HepG2 (cell line): ENCODE measurements around the gene CASP12. TPM values are rescaled to one million over a fixed set of nuclear protein-coding genes. Genes with fewer than 3 reads are reported as not detected.
"Not testable (repeated sequence)": the region's sequence is repeated elsewhere in the genome, so short reads cannot be mapped to it uniquely, and the experiment has no call there.

ENCODE experiments used
- ATAC-seq: fragments of 200-7000 bp; cut with Tn5 transposase; 3 replicates; pipeline ENCODE4 v1.9.1; 2020; ENCODE audit warnings: mild to moderate bottlenecking, moderate library complexity
- BruUV-seq: library from RNA; stranded (reverse); fragments of 400-500 nt; replicated peaks from 2 replicates; lab custom pipeline; 2021; lab: Mats Ljungman, UMichigan
- CTCF ChIA-PET: fragments of 300-600 bp; formaldehyde crosslinking; extraction: SDS; loops from one replicate; lab custom pipeline; 2021; ENCODE audit warnings: low total read pairs, inconsistent platforms, low intra/inter-chr PET ratio; lab: Yijun Ruan, JAX
- POLR2A ChIA-PET: fragments of 350-600 bp; sonication (Branson Sonifier 250); formaldehyde crosslinking; loops from one replicate; lab custom pipeline; 2020; ENCODE audit warnings: antibody characterized with exemption, inconsistent platforms; lab: Yijun Ruan, JAX
- DNase-seq: peaks from one replicate; pipeline ENCODE4 v3.0.0-alpha.2; 2015; ENCODE audit warnings: low spot score
- FAIRE-seq: peaks from 3 replicates; lab custom pipeline; 2011; peaks lifted over from hg19 to GRCh38; lab: Jason Lieb, UNC
- H2AFZ ChIP-seq: one replicate; pipeline ENCODE4 v1.6.1; 2011; ENCODE audit warnings: low read length, inconsistent platforms
- H3K27ac ChIP-seq: fragments of 300-600 bp; 3 replicates; pipeline ENCODE4 v1.8.0; 2011; ENCODE audit warnings: mixed run types, mild to moderate bottlenecking, mixed read lengths, low read length, inconsistent platforms; ENCODE audit not compliant: insufficient read depth; ENCODE audit errors: extremely low read length
- H3K27me3 ChIP-seq, 2 experiments: fragments of 200-600 bp in 1 of 2; 2 replicates in 1 of 2; 3 replicates in 1 of 2; pipeline versions ENCODE4 v1.6.0 to v1.8.0; 2011; ENCODE audit warnings: low read length in 2 of 2, mild to moderate bottlenecking in 2 of 2, moderate library complexity in 2 of 2, inconsistent platforms in 1 of 2; ENCODE audit not compliant: insufficient read depth in 2 of 2, control insufficient read depth in 1 of 2
- H3K36me3 ChIP-seq, 2 experiments: fragments of 200-600 bp in 1 of 2; replicated peaks in 1 of 2; 2 replicates in 1 of 2; 3 replicates in 1 of 2; pipeline versions ENCODE4 v1.5.1 to v1.8.0; 2011; ENCODE audit warnings: low read length in 2 of 2, inconsistent platforms in 1 of 2; ENCODE audit not compliant: insufficient read depth in 2 of 2, control insufficient read depth in 1 of 2
- H3K4me1 ChIP-seq: 2 replicates; pipeline ENCODE4 v1.5.1; 2012; ENCODE audit warnings: low read length, inconsistent platforms; ENCODE audit not compliant: insufficient read depth
- H3K4me2 ChIP-seq: 2 replicates; pipeline ENCODE4 v1.6.0; 2011; ENCODE audit warnings: low read depth, low read length, inconsistent platforms
- H3K4me3 ChIP-seq, 3 experiments: fragments of 200-600 bp in 1 of 3; sonication (generic), shearing (Covaris generic) in 1 of 3; replicated peaks in 1 of 3; 2 replicates each; pipeline ENCODE4 v1.5.1; 2011 to 2016; ENCODE audit warnings: low read length in 3 of 3, inconsistent platforms in 2 of 3, low read depth in 2 of 3, mild to moderate bottlenecking in 2 of 3, control low read depth in 1 of 3, mixed read lengths in 1 of 3; ENCODE audit not compliant: insufficient read depth in 1 of 3
- H3K79me2 ChIP-seq: one replicate; pipeline ENCODE4 v1.6.1; 2011; ENCODE audit warnings: low read length, inconsistent platforms; ENCODE audit not compliant: insufficient read depth
- H3K9ac ChIP-seq: 2 replicates; pipeline ENCODE4 v1.6.0; 2011; ENCODE audit warnings: mild to moderate bottlenecking, low read depth, low read length, inconsistent platforms; ENCODE audit not compliant: insufficient read depth
- H3K9me3 ChIP-seq: 2 replicates; pipeline ENCODE4 v1.5.1; 2012; ENCODE audit warnings: mild to moderate bottlenecking, low read length
- H4K20me1 ChIP-seq: 2 replicates; pipeline ENCODE4 v1.6.0; 2011; ENCODE audit warnings: inconsistent platforms, mild to moderate bottlenecking, low read length, moderate library complexity; ENCODE audit not compliant: insufficient read depth
- ATF7 ChIP-seq, 2 experiments: fragments of 450-650 bp in 1 of 2; sonication (generic) in 1 of 2; formaldehyde crosslinking in 1 of 2; IDR thresholded peaks; 2 replicates each; pipeline versions ENCODE4 v1.4.0 to v1.6.1; 2016 to 2020; ENCODE audit warnings: antibody characterized with exemption in 1 of 2, mild to moderate bottlenecking in 1 of 2, missing genetic modification reagents in 1 of 2
- FOXP4 ChIP-seq: sonication (generic); formaldehyde crosslinking; IDR thresholded peaks from 2 replicates; pipeline ENCODE4 v1.4.0; 2020; ENCODE audit warnings: missing genetic modification reagents
- HDAC1 ChIP-seq: sonication (generic); formaldehyde crosslinking; IDR thresholded peaks from 2 replicates; pipeline ENCODE4 v1.5.1; 2020; ENCODE audit warnings: mild to moderate bottlenecking, missing genetic modification reagents
- MATR3 ChIP-seq: sonication (generic); formaldehyde crosslinking; IDR thresholded peaks from 2 replicates; pipeline ENCODE4 v1.4.0; 2020; ENCODE audit warnings: missing genetic modification reagents
- SETDB1 ChIP-seq: sonication (generic); formaldehyde crosslinking; IDR thresholded peaks from 2 replicates; pipeline ENCODE4 v1.5.1; 2020; ENCODE audit warnings: missing genetic modification reagents, mild to moderate bottlenecking, borderline replicate concordance
- SNAI1 ChIP-seq: sonication (generic); formaldehyde crosslinking; IDR thresholded peaks from 2 replicates; pipeline ENCODE4 v1.5.0; 2020; ENCODE audit warnings: mild to moderate bottlenecking, missing genetic modification reagents, borderline replicate concordance
- SRY ChIP-seq: sonication (generic); formaldehyde crosslinking; IDR thresholded peaks from 2 replicates; pipeline ENCODE4 v1.8.0; 2022; ENCODE audit warnings: mild to moderate bottlenecking, missing genetic modification reagents
- TCF12 ChIP-seq, 2 experiments: fragments of 450-650 bp in 1 of 2; sonication (generic) in 1 of 2; formaldehyde crosslinking in 1 of 2; IDR thresholded peaks; 2 replicates each; pipeline versions ENCODE4 v1.6.1 to v1.8.0; 2017 to 2022; ENCODE audit warnings: antibody characterized with exemption in 1 of 2, mild to moderate bottlenecking in 1 of 2, missing genetic modification reagents in 1 of 2, moderate library complexity in 1 of 2
- TSC22D2 ChIP-seq: sonication (generic); formaldehyde crosslinking; IDR thresholded peaks from 2 replicates; pipeline ENCODE4 v1.5.1; 2020; ENCODE audit warnings: missing genetic modification reagents, mild to moderate bottlenecking, borderline replicate concordance
- ZKSCAN5 ChIP-seq: sonication (generic); formaldehyde crosslinking; IDR thresholded peaks from 2 replicates; pipeline ENCODE4 v1.5.1; 2020; ENCODE audit warnings: mild to moderate bottlenecking, missing genetic modification reagents
- ZNF350 ChIP-seq: sonication (generic); formaldehyde crosslinking; IDR thresholded peaks from 2 replicates; pipeline ENCODE4 v1.4.0; 2020; ENCODE audit warnings: mild to moderate bottlenecking, low read depth, missing genetic modification reagents, borderline replicate concordance
- WGBS: methylation state at CpG from one replicate; pipeline ENCODE4 v1.1.6; 2017; ENCODE audit warnings: low lambda C conversion rate; 5-methylcytosine and 5-hydroxymethylcytosine counted together
- in situ Hi-C: cut with HindIII; loops from 2 replicates; pipeline ENCODE4 v1.10.0; 2017; ENCODE audit warnings: low pct_unique_long_range_greater_than_20kb; ENCODE audit not compliant: extremely low pct_ligation_motif_present
- intact Hi-C: fragments of 100-400 bp; cut with micrococcal nuclease; formaldehyde crosslinking; loops from one replicate; pipeline ENCODE4 v1.10.0; 2022; ENCODE audit not compliant: unreplicated experiment
- polyA plus RNA-seq, 8 experiments: library from polyadenylated mRNA; depleted of rRNA in 3 of 8; stranded (reverse) in 7 of 8; unstranded in 1 of 8; fragments of >200 nt; fragmentation: Illumina TruSeq in 4 of 8; extraction: Trizol in 4 of 8; gene quantifications; 2 replicates each; pipeline versions ENCODE4 v1.2.1 to v1.2.3, GENCODE V29; 2011 to 2016; ENCODE audit warnings: low read depth in 4 of 8, missing spikeins in 1 of 8, mixed read lengths in 1 of 8; ENCODE audit not compliant: insufficient read depth in 1 of 8
- total RNA-seq, 5 experiments: library from RNA; depleted of rRNA; stranded (reverse); fragments of >200 nt; fragmentation: Illumina TruSeq; extraction: Trizol; gene quantifications; 2 replicates each; pipeline ENCODE4 v1.2.3, GENCODE V29; 2016; ENCODE audit warnings: low read depth in 1 of 5

CASP12 gene
- total and polyA plus RNA-seq, 2 of the 13 experiments (the other 11 are each of a cell fraction or from before 2014, with no cell fraction given) = not detected

- TF ChIP-seq FOXP4 (CRISPR knock-in tag) (0 out of 2 replicates have a peak, but pooled peaks have one; percentile 11), ATF7 (IDR thresholded peaks at IDR 0.05) (peak; percentile 53; the same call in 1 of the 2 replicates), ATF7 (CRISPR knock-in tag; IDR thresholded peaks at IDR 0.05) (no peak)
Observed at GRCh38 chr11:104943561-104943960, 45.3 kb upstream of the CASP12 start (continued).

DNA sequence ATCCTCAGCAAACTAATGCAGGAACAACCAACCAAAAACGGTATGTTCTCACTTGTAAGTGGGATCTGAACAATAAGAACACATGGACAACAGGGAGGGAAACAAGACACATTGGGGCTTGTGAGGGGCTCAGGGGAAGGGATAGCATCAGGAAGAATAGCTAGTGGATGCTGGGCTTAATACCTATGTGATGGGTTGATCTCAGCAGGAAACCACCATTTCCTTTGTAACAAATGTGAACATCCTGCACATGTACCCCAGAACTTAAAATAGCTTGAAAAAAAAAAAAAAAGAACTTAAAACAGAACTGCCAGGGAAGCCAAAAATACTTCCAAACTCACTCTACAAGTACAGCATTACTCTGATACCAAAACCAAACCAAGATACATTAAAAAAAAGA is 36.3 kb upstream of the CASP12 start:
- Histone ChIP-seq H3K4me2 (no peak overlapping the region), H3K9ac (no peak overlapping the region), H3K79me2 (no peaks in the 10 kb centered on the region), H3K27me3 (no peaks in the 10 kb centered on the region), H2AFZ (no peak overlapping the region), H3K9me3 (no peaks in the 10 kb centered on the region), H3K4me1 (no peaks in the 10 kb centered on the region), H4K20me1 (no peaks in the 10 kb centered on the region), H3K4me3 (no peak overlapping the region), H3K27ac (no peak overlapping the region), H3K36me3 (no peaks in the 10 kb centered on the region)
- in situ Hi-C loops = no loop called here
- DNase-seq (no peak), FAIRE-seq (no peak), ATAC-seq (no peak)
- no peak for TF ChIP-seq ZKSCAN5 (CRISPR knock-in tag)
- no peak for TF ChIP-seq SETDB1 (CRISPR knock-in tag)
- no peak for TF ChIP-seq TCF12 (IDR thresholded peaks at IDR 0.05)
- TF ChIP-seq TCF12 (CRISPR knock-in tag; IDR thresholded peaks at IDR 0.05) = no peak
- TF ChIP-seq TSC22D2 (CRISPR knock-in tag) = no peak
- TF ChIP-seq SNAI1 (CRISPR knock-in tag) = no peak
- TF ChIP-seq SRY = no peak
- no peak for TF ChIP-seq MATR3 (CRISPR knock-in tag)
- no peak for TF ChIP-seq ZNF350 (CRISPR knock-in tag)
- TF ChIP-seq HDAC1 (CRISPR knock-in tag) = no peak
- 5% methylated on average over 1 of the region's 1 CpG for WGBS
- no TSS peak for BruUV-seq
- ChIA-PET POLR2A (no interaction called here), CTCF (no interaction called here)
- intact Hi-C loops = no loop called here

DNA sequence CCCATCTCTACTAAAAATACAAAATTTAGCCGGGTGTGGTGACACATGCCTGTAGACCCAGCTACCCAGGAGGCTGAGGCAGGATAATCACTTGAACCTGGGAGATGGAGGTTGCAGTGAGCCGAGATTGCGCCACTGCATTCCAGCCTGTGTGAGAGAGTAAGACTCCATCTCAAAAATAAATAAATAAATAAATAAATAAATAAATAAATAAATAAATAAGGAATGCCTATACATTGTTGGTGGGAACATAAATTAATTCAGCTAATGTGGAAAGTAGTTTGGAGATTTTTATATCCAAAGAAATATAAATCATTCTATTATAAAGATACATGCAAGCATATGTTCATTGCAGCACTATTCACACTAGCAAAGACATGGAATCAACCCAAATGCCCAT is 35.8 kb upstream of the CASP12 start:
- intact Hi-C loops, H3K36me3 ChIP-seq, H3K79me2 ChIP-seq, CTCF ChIA-PET, H3K4me1 ChIP-seq, DNase-seq, H3K4me2 ChIP-seq, H3K9ac ChIP-seq, H3K27me3 ChIP-seq, FAIRE-seq, H3K4me3 ChIP-seq, H3K27ac ChIP-seq, H2AFZ ChIP-seq, H4K20me1 ChIP-seq, BruUV-seq, H3K9me3 ChIP-seq, POLR2A ChIA-PET, in situ Hi-C loops, ATAC-seq: not testable (repeated sequence)
- 63% methylated on average over 3 of the region's 3 CpGs for WGBS
